SK-N-SH (cell line): ENCODE results near the gene ZNF791. TPM values are rescaled to one million over a fixed set of nuclear protein-coding genes. Genes with fewer than 3 reads are reported as not detected.
"Not testable (repeated sequence)": the region's sequence is repeated elsewhere in the genome, so short reads cannot be mapped to it uniquely, and the experiment has no call there.

Experiments used
- CTCF ChIA-PET: fragments of 300-600, 350-600 bp; formaldehyde crosslinking; extraction: SDS; loops from one replicate; lab custom pipeline; 2021; lab: Yijun Ruan, JAX
- POLR2A ChIA-PET: fragments of 350-600 bp; sonication (Branson Sonifier 250); formaldehyde crosslinking; extraction: SDS; loops from one replicate; lab custom pipeline; 2020; ENCODE audit warnings: antibody characterized with exemption, inconsistent platforms; lab: Yijun Ruan, JAX
- DNase-seq: peaks from one replicate; pipeline ENCODE4 v3.0.0; 2012
- H2AFZ ChIP-seq: fragments of 200-600 bp; sonication (generic); 2 replicates; pipeline ENCODE4 v1.8.1; 2016; ENCODE audit warnings: antibody characterized with exemption, mild to moderate bottlenecking, low read depth
- H3F3A ChIP-seq: fragments of 200-600 bp; sonication (generic); replicated peaks from 2 replicates; pipeline ENCODE3; 2016; ENCODE audit warnings: antibody characterized with exemption, mild to moderate bottlenecking; ENCODE audit not compliant: insufficient read depth
- H3K27ac ChIP-seq, 2 experiments: fragments of 200-500 bp in 1 of 2; fragments of 200-600 bp in 1 of 2; sonication (Bioruptor generic) in 1 of 2; sonication (generic), shearing (Covaris generic) in 1 of 2; 2 replicates each; pipeline versions ENCODE4 v1.5.1 to v1.6.1; 2014 to 2016; ENCODE audit warnings: low read depth in 2 of 2, inconsistent platforms in 1 of 2, low read length in 1 of 2, mild to moderate bottlenecking in 1 of 2, mixed read lengths in 1 of 2
- H3K27me3 ChIP-seq: fragments of 200-600 bp; sonication (generic), shearing (Covaris generic); 2 replicates; pipeline ENCODE4 v1.6.1; 2016; ENCODE audit warnings: mixed run types; ENCODE audit not compliant: insufficient read depth
- H3K36me3 ChIP-seq, 2 experiments: fragments of 200-500 bp in 1 of 2; fragments of 200-600 bp in 1 of 2; sonication (Bioruptor generic) in 1 of 2; sonication (generic) in 1 of 2; replicated peaks in 1 of 2; 2 replicates each; pipeline versions ENCODE3 to v1.5.1; 2014 to 2016; ENCODE audit warnings: low read length in 1 of 2, mild to moderate bottlenecking in 1 of 2; ENCODE audit not compliant: insufficient read depth in 2 of 2, control insufficient read depth in 1 of 2
- H3K4me1 ChIP-seq, 2 experiments: fragments of 200-500 bp in 1 of 2; fragments of 200-600 bp in 1 of 2; sonication (Bioruptor generic) in 1 of 2; sonication (generic), shearing (Covaris generic) in 1 of 2; 2 replicates each; pipeline versions ENCODE4 v1.5.1 to v1.6.1; 2014 to 2016; ENCODE audit warnings: low read depth in 1 of 2, low read length in 1 of 2, mixed run types in 1 of 2; ENCODE audit not compliant: insufficient read depth in 2 of 2, control insufficient read depth in 1 of 2
- H3K4me2 ChIP-seq: fragments of 200-600 bp; sonication (generic), shearing (Covaris generic); 2 replicates; pipeline ENCODE4 v1.6.1; 2017; ENCODE audit warnings: mixed run types
- H3K4me3 ChIP-seq, 2 experiments: fragments of 200-500 bp in 1 of 2; fragments of 200-600 bp in 1 of 2; sonication (Bioruptor generic) in 1 of 2; sonication (generic), shearing (Covaris generic) in 1 of 2; 2 replicates each; pipeline versions ENCODE4 v1.5.1 to v1.8.1; 2014 to 2016; ENCODE audit warnings: low read depth in 2 of 2, inconsistent platforms in 1 of 2, low read length in 1 of 2, mild to moderate bottlenecking in 1 of 2, mixed read lengths in 1 of 2, moderate library complexity in 1 of 2
- H3K79me2 ChIP-seq: fragments of 200-600 bp; sonication (generic); 2 replicates; pipeline ENCODE4 v1.8.1; 2017; ENCODE audit warnings: mild to moderate bottlenecking; ENCODE audit not compliant: insufficient read depth
- H3K9ac ChIP-seq: fragments of 200-600 bp; sonication (generic); 2 replicates; pipeline ENCODE4 v1.6.1; 2017; ENCODE audit warnings: mixed run types
- H3K9me2 ChIP-seq: fragments of 200-600 bp; sonication (generic); 2 replicates; pipeline ENCODE4 v1.6.1; 2017; ENCODE audit warnings: mixed run types
- H3K9me3 ChIP-seq: fragments of 200-600 bp; sonication (generic); 2 replicates; pipeline ENCODE4 v1.6.1; 2017; ENCODE audit warnings: mixed run types, mild to moderate bottlenecking, moderate library complexity
- H4K20me1 ChIP-seq: fragments of 200-600 bp; sonication (generic); 2 replicates; pipeline ENCODE4 v1.6.1; 2017; ENCODE audit warnings: mild to moderate bottlenecking, mixed run types; ENCODE audit not compliant: insufficient read depth
- CHD2 ChIP-seq: fragments of 150-350 bp; IDR thresholded peaks from 2 replicates; pipeline ENCODE4 v1.6.1; 2018; ENCODE audit warnings: low read length; ENCODE audit not compliant: partially characterized antibody
- CTCF ChIP-seq: fragments of 200-600 bp; sonication (generic); IDR thresholded peaks from 2 replicates; pipeline ENCODE4 v1.6.1; 2017; ENCODE audit warnings: antibody characterized with exemption, mild to moderate bottlenecking, moderate library complexity
- ELF1 ChIP-seq: IDR thresholded peaks from 2 replicates; pipeline ENCODE4 v1.4.0; 2012
- EZH2phosphoT487 ChIP-seq: fragments of 200-600 bp; sonication (generic); IDR thresholded peaks from 2 replicates; pipeline ENCODE4 v1.6.1; 2017; ENCODE audit warnings: low read depth, mixed run types, mild to moderate bottlenecking, antibody characterized with exemption, moderate library complexity, borderline replicate concordance
- FOSL2 ChIP-seq: IDR thresholded peaks from 2 replicates; pipeline ENCODE4 v1.4.0; 2012; ENCODE audit warnings: low read depth, mild to moderate bottlenecking, moderate library complexity, borderline replicate concordance
- MEF2A ChIP-seq: IDR thresholded peaks from 2 replicates; pipeline ENCODE4 v1.4.0; 2012; ENCODE audit warnings: low read depth, borderline replicate concordance
- POLR2AphosphoS5 ChIP-seq: IDR thresholded peaks from 2 replicates; pipeline ENCODE4 v1.6.1; 2012; ENCODE audit warnings: low read depth, low read length
- RCOR1 ChIP-seq: fragments of 150-350 bp; IDR thresholded peaks from 2 replicates; pipeline ENCODE4 v1.6.1; 2017; ENCODE audit warnings: antibody characterized with exemption, low read length
- RXRA ChIP-seq: IDR thresholded peaks from 2 replicates; pipeline ENCODE4 v1.4.0; 2012; ENCODE audit warnings: low read depth, mild to moderate bottlenecking, borderline replicate concordance
- TCF12 ChIP-seq: IDR thresholded peaks from 2 replicates; pipeline ENCODE4 v1.4.0; 2012
- YY1 ChIP-seq: IDR thresholded peaks from 2 replicates; pipeline ENCODE4 v1.4.0; 2012; ENCODE audit warnings: low read depth, mild to moderate bottlenecking
- WGBS: methylation state at CpG from one replicate; pipeline ENCODE4 v1.1.6; 2017; ENCODE audit warnings: low lambda C conversion rate; 5-methylcytosine and 5-hydroxymethylcytosine counted together
- polyA plus RNA-seq, 3 experiments: library from polyadenylated mRNA; depleted of rRNA; stranded (reverse); fragments of >200 nt; gene quantifications; 2 replicates each; pipeline ENCODE4 v1.2.3, GENCODE V29; 2012
- TF ChIP-seq, protein P1 (sequence below): IDR thresholded peaks from 2 replicates; pipeline ENCODE4 v1.4.0; 2012; ENCODE audit warnings: low read depth
- TF ChIP-seq, protein P2 (sequence below): IDR thresholded peaks from 2 replicates; pipeline ENCODE4; 2012

ZNF791 gene
- polyA plus RNA-seq, 1 of the 3 experiments (the other 2 are of a cell fraction), result 8.9 TPM

DNA sequence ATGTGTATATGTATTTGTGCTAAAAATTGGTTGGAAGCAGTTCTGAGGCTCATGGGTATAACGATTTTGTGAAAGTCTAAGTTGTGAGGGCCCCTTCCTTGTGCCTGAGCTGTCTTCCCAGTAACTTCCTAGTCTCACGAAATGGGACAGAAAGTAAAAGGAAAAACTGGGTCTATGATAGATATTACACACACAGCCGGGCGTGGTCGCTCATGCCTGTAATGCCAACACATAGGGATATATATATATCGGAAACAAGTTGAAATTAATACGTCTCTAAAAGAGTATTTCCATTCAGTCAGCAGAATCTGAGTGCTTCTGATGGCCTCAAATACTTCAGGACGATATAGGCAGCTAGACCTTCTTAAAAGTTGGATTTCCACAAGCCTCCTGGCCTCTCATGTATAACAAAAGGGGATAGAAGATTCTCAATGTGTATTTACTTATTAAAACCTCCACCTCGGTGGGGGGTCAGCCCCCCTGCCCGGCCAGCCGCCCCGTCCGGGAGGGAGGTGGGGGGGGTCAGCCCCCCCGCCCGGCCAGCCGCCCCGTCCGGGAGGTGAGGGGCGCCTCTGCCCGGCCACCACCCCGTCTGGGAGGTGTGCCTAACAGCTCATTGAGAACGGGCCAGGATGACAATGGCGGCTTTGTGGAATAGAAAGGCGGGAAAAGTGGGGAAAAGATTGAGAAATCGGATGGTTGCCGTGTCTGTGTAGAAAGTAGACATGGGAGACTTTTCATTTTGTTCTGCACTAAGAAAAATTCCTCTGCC is 10.7 kb downstream of the ZNF791 start:
- Histone ChIP-seq H4K20me1 (peaks cover 13% of the 10 kb centered on the region; the same call in 1 of the 2 replicates), H3K79me2 (peaks cover 70% of the 10 kb centered on the region), H3K27ac (peak overlapping the region in 1 of 2 experiments; percentile 54; a peak in 2 of 4 replicates), H3F3A (peaks cover 10% of the 10 kb centered on the region), H3K36me3 (peaks cover 5 to 58% of the 10 kb centered on the region in 2 experiments)
- DNase-seq, H3K9ac ChIP-seq, POLR2A ChIA-PET, H3K27me3 ChIP-seq, H3K4me3 ChIP-seq, H3K9me2 ChIP-seq, H2AFZ ChIP-seq, H3K9me3 ChIP-seq, CTCF ChIA-PET, H3K4me2 ChIP-seq, H3K4me1 ChIP-seq: not testable (repeated sequence)
- 71% methylated on average over 15 of the region's 26 CpGs for WGBS

DNA sequence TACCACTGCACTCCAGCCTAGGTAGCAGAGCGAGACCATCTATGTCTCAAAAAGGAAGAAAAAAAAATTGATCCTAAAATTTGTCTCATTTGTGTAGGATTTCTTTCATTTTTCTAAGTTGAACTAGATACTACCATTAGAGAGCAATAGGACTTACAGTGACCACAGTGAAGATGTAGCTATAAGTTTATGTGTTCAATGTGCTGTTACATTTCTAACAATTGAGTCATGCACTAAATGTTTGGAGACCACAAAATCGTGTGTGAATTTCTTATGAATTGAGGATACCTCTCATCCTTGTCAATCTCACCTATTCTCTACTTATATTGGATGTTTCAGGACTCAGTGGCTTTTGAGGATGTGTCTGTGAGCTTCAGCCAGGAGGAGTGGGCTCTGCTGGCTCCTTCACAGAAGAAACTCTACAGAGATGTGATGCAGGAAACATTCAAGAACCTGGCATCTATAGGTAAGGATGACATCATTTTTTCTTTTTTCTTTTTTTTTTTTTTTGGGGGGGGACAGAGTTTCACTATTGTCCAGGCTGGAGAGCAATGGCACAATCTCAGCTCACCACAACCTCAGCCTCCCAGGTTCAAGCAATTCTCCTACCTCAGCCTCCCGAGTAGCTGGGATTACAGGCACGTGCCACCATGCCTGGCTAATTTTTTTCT is 12.8 kb downstream of the ZNF791 start:
- WGBS, result 88% methylated on average over 4 of the region's 4 CpGs
- POLR2A ChIA-PET, result no interaction called here

DNA sequence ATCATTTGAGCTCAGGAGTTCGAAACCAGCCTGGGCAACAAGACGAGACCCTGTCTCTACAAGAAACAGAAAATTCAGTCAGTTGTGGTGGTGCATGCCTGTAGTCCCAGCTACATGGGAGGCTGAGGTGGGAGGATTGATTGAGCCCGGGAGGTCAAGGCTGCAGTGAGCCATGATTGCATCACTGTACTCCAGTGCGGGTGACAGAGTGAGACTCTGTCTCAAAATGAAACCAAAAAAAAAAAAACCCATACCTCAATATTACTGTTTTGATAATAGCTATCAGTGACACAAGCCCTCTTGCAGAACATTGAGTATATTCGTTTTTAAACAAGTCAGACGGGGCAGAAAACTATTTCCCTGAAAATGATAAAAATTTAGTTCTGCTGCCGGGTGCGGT is 16.2 kb downstream of the ZNF791 start:
- Histone ChIP-seq H3K9me3 (peaks cover 12% of the 10 kb centered on the region; the same call in 1 of the 2 replicates), H3K4me3 (no peak overlapping the region), H2AFZ (no peak overlapping the region), H3F3A (peaks cover 1% of the 10 kb centered on the region), H3K9me2 (no peaks in the 10 kb centered on the region), H3K9ac (no peak overlapping the region), H3K4me1 (no peaks in the 10 kb centered on the region), H3K36me3 (peaks cover 33 to 90% of the 10 kb centered on the region in 2 experiments), H3K27me3 (no peaks in the 10 kb centered on the region), H4K20me1 (no peaks in the 10 kb centered on the region), H3K79me2 (peaks cover 19% of the 10 kb centered on the region), H3K27ac (no peak overlapping the region), H3K4me2 (no peak overlapping the region)
- POLR2A ChIA-PET, result no interaction called here
- TF ChIP-seq MEF2A (no peak), ELF1 (no peak), RCOR1 (no peak), FOSL2 (no peak), CHD2 (no peak), YY1 (no peak), RXRA (no peak), EZH2phosphoT487 (no peak), TCF12 (no peak), POLR2AphosphoS5 (no peak)
- TF ChIP-seq, protein P1, sequence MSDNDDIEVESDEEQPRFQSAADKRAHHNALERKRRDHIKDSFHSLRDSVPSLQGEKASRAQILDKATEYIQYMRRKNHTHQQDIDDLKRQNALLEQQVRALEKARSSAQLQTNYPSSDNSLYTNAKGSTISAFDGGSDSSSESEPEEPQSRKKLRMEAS, result no peak
- TF ChIP-seq, protein P2, sequence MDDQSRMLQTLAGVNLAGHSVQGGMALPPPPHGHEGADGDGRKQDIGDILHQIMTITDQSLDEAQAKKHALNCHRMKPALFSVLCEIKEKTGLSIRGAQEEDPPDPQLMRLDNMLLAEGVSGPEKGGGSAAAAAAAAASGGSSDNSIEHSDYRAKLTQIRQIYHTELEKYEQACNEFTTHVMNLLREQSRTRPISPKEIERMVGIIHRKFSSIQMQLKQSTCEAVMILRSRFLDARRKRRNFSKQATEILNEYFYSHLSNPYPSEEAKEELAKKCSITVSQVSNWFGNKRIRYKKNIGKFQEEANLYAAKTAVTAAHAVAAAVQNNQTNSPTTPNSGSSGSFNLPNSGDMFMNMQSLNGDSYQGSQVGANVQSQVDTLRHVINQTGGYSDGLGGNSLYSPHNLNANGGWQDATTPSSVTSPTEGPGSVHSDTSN, result no peak
- 87% methylated on average over 8 of the region's 8 CpGs for whole genome bisulfite sequencing
- DNase-seq, result no peak
- CTCF ChIA-PET, result interaction anchor here (1.5 to 2.5 kb wide), 2 partner anchors 13 kb away, joined by 3 to 8 read pairs; no protein-coding TSS in a partner anchor

More for the DNA sequence above, 12.8 kb downstream of the ZNF791 start:
- CTCF ChIA-PET, result interaction anchor here (1.2 to 1.8 kb wide), 2 partner anchors 16 to 22 kb away, joined by 3 to 11 read pairs; no protein-coding TSS in a partner anchor
- Histone ChIP-seq H3K27ac (no peak overlapping the region), H3K4me3 (no peak overlapping the region), H3F3A (no peaks in the 10 kb centered on the region), H2AFZ (no peak overlapping the region), H3K36me3 (peaks cover 21 to 69% of the 10 kb centered on the region in 2 experiments), H3K4me2 (no peak overlapping the region), H3K9me2 (no peaks in the 10 kb centered on the region), H4K20me1 (no peaks in the 10 kb centered on the region; the same call in 1 of the 2 replicates), H3K27me3 (no peaks in the 10 kb centered on the region), H3K9ac (no peak overlapping the region), H3K4me1 (no peaks in the 10 kb centered on the region), H3K79me2 (peaks cover 49% of the 10 kb centered on the region), H3K9me3 (peaks cover 15% of the 10 kb centered on the region; the same call in 1 of the 2 replicates)
- TF ChIP-seq ELF1, result no peak
- TF ChIP-seq CTCF, result no peak
- TF ChIP-seq FOSL2, result no peak
- no peak for DNase-seq
